Liver (tissue), 9 donors: ENCODE measurements around the gene FILIP1L. TPM values are rescaled to one million over a fixed set of nuclear protein-coding genes. Genes with fewer than 3 reads are reported as not detected.

ENCODE experiments used
- DNase-seq: peaks from one replicate; pipeline ENCODE4 v3.0.0-alpha.2; 2017; ENCODE audit warnings: low spot score
- H3K27ac ChIP-seq, 2 donors: one replicate each; pipeline ENCODE4 v1.7.0; 2013; ENCODE audit warnings: inconsistent platforms in 2 of 2, low read length in 2 of 2, control low read depth in 1 of 2, low read depth in 1 of 2, mild to moderate bottlenecking in 1 of 2
- H3K27me3 ChIP-seq, 4 donors: one replicate each; pipeline versions ENCODE4 v1.6.1 to v1.7.0; 2013; ENCODE audit warnings: low read length in 3 of 4, inconsistent platforms in 1 of 4, mild to moderate bottlenecking in 1 of 4, moderate library complexity in 1 of 4; ENCODE audit not compliant: control insufficient read depth in 4 of 4, insufficient read depth in 4 of 4
- H3K36me3 ChIP-seq, 4 donors: one replicate each; pipeline versions ENCODE4 v1.6.1 to v1.7.0; 2013; ENCODE audit warnings: low read length in 3 of 4, mild to moderate bottlenecking in 3 of 4, low read depth in 1 of 4, moderate library complexity in 1 of 4; ENCODE audit not compliant: control insufficient read depth in 4 of 4, insufficient read depth in 3 of 4
- H3K4me1 ChIP-seq, 4 donors: one replicate each; pipeline versions ENCODE4 v1.6.1 to v1.7.0; 2013; ENCODE audit warnings: low read length in 3 of 4, mild to moderate bottlenecking in 3 of 4, moderate library complexity in 1 of 4; ENCODE audit not compliant: control insufficient read depth in 4 of 4, insufficient read depth in 4 of 4
- H3K4me3 ChIP-seq, 3 donors: one replicate each; pipeline versions ENCODE4 v1.6.1 to v1.7.0; 2013; ENCODE audit warnings: low read length in 3 of 3, control low read depth in 1 of 3, low read depth in 1 of 3, mild to moderate bottlenecking in 1 of 3
- H3K9ac ChIP-seq, 2 donors: one replicate each; pipeline ENCODE4 v1.7.0; 2013; ENCODE audit warnings: low read length in 2 of 2, mild to moderate bottlenecking in 2 of 2, moderate library complexity in 2 of 2, control low read depth in 1 of 2, low read depth in 1 of 2
- H3K9me3 ChIP-seq, 4 donors: one replicate each; pipeline versions ENCODE4 v1.6.1 to v1.7.0; 2013; ENCODE audit warnings: low read length in 3 of 4; ENCODE audit not compliant: control insufficient read depth in 4 of 4
- ATF3 ChIP-seq: IDR thresholded peaks from 2 replicates; pipeline ENCODE4 v1.6.1; 2016; ENCODE audit warnings: antibody characterized with exemption
- CTCF ChIP-seq: fragments of 150-350 bp; IDR thresholded peaks from 2 replicates; pipeline ENCODE4 v1.5.1; 2017; ENCODE audit warnings: improper control_type of control experiment, low read depth, low read length; ENCODE audit not compliant: missing input control
- EGR1 ChIP-seq, 2 donors: IDR thresholded peaks; 2 replicates each; pipeline ENCODE4 v1.6.1; 2016 to 2018; ENCODE audit warnings: antibody characterized with exemption in 2 of 2, low read depth in 2 of 2
- FOXA1 ChIP-seq: IDR thresholded peaks from 2 replicates; pipeline ENCODE4 v1.6.1; 2016; ENCODE audit warnings: antibody characterized with exemption
- FOXA2 ChIP-seq: IDR thresholded peaks from 2 replicates; pipeline ENCODE4 v1.6.1; 2016; ENCODE audit warnings: antibody characterized with exemption
- GABPA ChIP-seq, 2 donors: IDR thresholded peaks in 1 of 2; conservative IDR thresholded peaks in 1 of 2; 2 replicates each; pipeline ENCODE4 v1.6.1; 2016; ENCODE audit warnings: antibody characterized with exemption in 2 of 2, mild to moderate bottlenecking in 1 of 2, moderate library complexity in 1 of 2
- HNF4A ChIP-seq, 2 donors: conservative IDR thresholded peaks; 2 replicates each; pipeline ENCODE4 v1.6.1; 2016; ENCODE audit warnings: antibody characterized with exemption in 2 of 2, mild to moderate bottlenecking in 2 of 2
- HNF4G ChIP-seq: IDR thresholded peaks from 2 replicates; pipeline ENCODE4 v1.6.1; 2016; ENCODE audit warnings: antibody characterized with exemption
- JUND ChIP-seq, 2 donors: IDR thresholded peaks; 2 replicates each; pipeline ENCODE4 v1.6.1; 2016; ENCODE audit warnings: antibody characterized with exemption in 2 of 2
- MAX ChIP-seq: IDR thresholded peaks from 2 replicates; pipeline ENCODE4 v1.6.1; 2016; ENCODE audit warnings: antibody characterized with exemption
- NR2F2 ChIP-seq: IDR thresholded peaks from 2 replicates; pipeline ENCODE4 v1.6.1; 2016; ENCODE audit warnings: antibody characterized with exemption
- RAD21 ChIP-seq, 2 donors: IDR thresholded peaks; 2 replicates each; pipeline ENCODE4 v1.6.1; 2016; ENCODE audit warnings: antibody characterized with exemption in 2 of 2, mild to moderate bottlenecking in 2 of 2
- REST ChIP-seq: IDR thresholded peaks from 2 replicates; pipeline ENCODE4 v1.6.1; 2016; ENCODE audit warnings: antibody characterized with exemption, mild to moderate bottlenecking
- RXRA ChIP-seq, 2 donors: IDR thresholded peaks; 2 replicates each; pipeline ENCODE4 v1.6.1; 2017 to 2018; ENCODE audit warnings: antibody characterized with exemption in 2 of 2, mild to moderate bottlenecking in 1 of 2
- SP1 ChIP-seq: IDR thresholded peaks from 2 replicates; pipeline ENCODE4 v1.6.1; 2018; ENCODE audit warnings: antibody characterized with exemption, mild to moderate bottlenecking
- TAF1 ChIP-seq: conservative IDR thresholded peaks from 2 replicates; pipeline ENCODE4 v1.6.1; 2016; ENCODE audit warnings: antibody characterized with exemption, mild to moderate bottlenecking
- YY1 ChIP-seq: IDR thresholded peaks from 2 replicates; pipeline ENCODE4 v1.6.1; 2016; ENCODE audit warnings: antibody characterized with exemption, mild to moderate bottlenecking
- ZBTB33 ChIP-seq: IDR thresholded peaks from 2 replicates; pipeline ENCODE4 v1.6.1; 2016; ENCODE audit warnings: antibody characterized with exemption
- WGBS: extraction: QIAGEN DNeasy Blood & Tissue Kit; methylation state at CpG from one replicate; pipeline ENCODE4 v1.1.7; 2013; 5-methylcytosine and 5-hydroxymethylcytosine counted together
- polyA plus RNA-seq, 2 donors: library from polyadenylated mRNA; stranded (reverse) in 1 of 2; unstranded in 1 of 2; fragments of 200-250 nt in 1 of 2; fragments of >200 nt in 1 of 2; fragmentation: Nextera tagmentation in 1 of 2; extraction: Ambion mirVana in 1 of 2; gene quantifications; one replicate each; pipeline versions ENCODE4 v1.2.1 to v1.2.3, GENCODE V29; 2013 to 2015
- total RNA-seq, 2 donors: library from RNA; depleted of rRNA; stranded (reverse); fragments of >200 nt; gene quantifications; one replicate each; pipeline ENCODE4 v1.2.3, GENCODE V29; 2014
- donor health status: healthy.
- donor health status: healthy.
- donor health status: healthy.
- donor health status: healthy.
- donor health status: healthy.

Gene FILIP1L
- total and polyA plus RNA-seq, 4 donors = 1.4 to 6.5 (median 1.9) TPM

- Histone ChIP-seq H3K27me3 (no peaks in the 10 kb centered on the region), H3K9me3 (no peaks in the 10 kb centered on the region), H3K27ac (no peak overlapping the region), H3K36me3 (no peaks in the 10 kb centered on the region), H3K4me1 (no peaks in the 10 kb centered on the region), H3K4me3 (no peak overlapping the region), H3K9ac (no peak overlapping the region)
- no peak for DNase-seq
- WGBS = 87% methylated on average over 3 of the region's 3 CpGs
- TF ChIP-seq CTCF = no peak
- no peak for TF ChIP-seq GABPA (IDR thresholded peaks at IDR 0.05 in 1 of 2, conservative IDR thresholded peaks at IDR 0.05 in 1 of 2)
- TF ChIP-seq RAD21 (IDR thresholded peaks at IDR 0.05) = no peak
- TF ChIP-seq FOXA2 = no peak
- no peak for TF ChIP-seq ATF3
- TF ChIP-seq RXRA (IDR thresholded peaks at IDR 0.05) = no peak
Observed at GRCh38 chr3:99929745-99930139, 184.6 kb downstream of the FILIP1L start.

GRCh38 chr3:99928771-99929744 lies 185.2 kb downstream of the FILIP1L start:
- H3K27ac ChIP-seq = no peak overlapping the region
- no peaks in the 10 kb centered on the region for H3K9me3 ChIP-seq
- no peaks in the 10 kb centered on the region for H3K36me3 ChIP-seq
- no peaks in the 10 kb centered on the region for H3K27me3 ChIP-seq
- H3K9ac ChIP-seq = no peak overlapping the region
- H3K4me1 ChIP-seq = no peaks in the 10 kb centered on the region
- TF ChIP-seq MAX (no peak), TAF1 (no peak), ZBTB33 (no peak), ATF3 (no peak), RXRA (IDR thresholded peaks at IDR 0.05) (no peak), HNF4A (conservative IDR thresholded peaks at IDR 0.05) (no peak), REST (no peak), SP1 (no peak), EGR1 (IDR thresholded peaks at IDR 0.05; ENCODE audit: low read depth in 2 of 2) (no peak), RAD21 (IDR thresholded peaks at IDR 0.05) (no peak), CTCF (no peak), HNF4G (no peak), YY1 (no peak), FOXA1 (no peak), FOXA2 (no peak), GABPA (IDR thresholded peaks at IDR 0.05 in 1 of 2, conservative IDR thresholded peaks at IDR 0.05 in 1 of 2) (no peak), NR2F2 (no peak), JUND (IDR thresholded peaks at IDR 0.05) (no peak)
- DNase-seq = no peak
- H3K4me3 ChIP-seq = no peak overlapping the region
- 82% methylated on average over 7 of the region's 7 CpGs for WGBS
